HG02870 (cell line): ENCODE measurements around the gene RALGPS1.
"Not testable (repeated sequence)": the region's sequence is repeated elsewhere in the genome, so short reads cannot be mapped to it uniquely, and the experiment has no call there.

Experiments used
- ATAC-seq: cut with Tn5 transposase; IDR thresholded peaks from one replicate; pipeline ENCODE4 v1.9.1; 2021; ENCODE audit warnings: mild to moderate bottlenecking, moderate library complexity; ENCODE audit not compliant: unreplicated experiment

Gene RALGPS1

GRCh38 chr9:127132921-127133647 lies 218.5 kb downstream of the RALGPS1 start:
- no peak for ATAC-seq

DNA sequence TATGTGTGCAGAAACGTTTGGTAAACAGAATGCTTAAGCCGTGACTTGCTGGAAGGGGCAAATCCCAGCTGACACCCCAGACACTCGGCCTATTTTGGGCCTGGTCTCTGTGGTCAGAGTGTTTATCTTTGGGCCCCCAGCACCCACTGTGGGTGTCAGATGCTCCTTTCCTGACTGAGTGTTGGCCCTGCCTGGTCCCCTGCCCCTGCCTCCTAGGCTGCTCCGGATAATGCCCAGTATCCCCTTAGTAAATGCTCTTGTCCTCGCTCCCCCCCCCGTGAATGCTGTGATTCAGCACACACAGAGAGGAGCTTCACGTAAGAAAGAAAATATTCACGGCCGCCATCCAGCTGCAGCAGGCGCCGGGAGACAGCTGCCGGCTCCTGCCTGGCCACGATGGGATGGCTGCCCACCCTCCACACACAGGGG lies 219.2 kb downstream of the RALGPS1 start:
- no peak for ATAC-seq

- ATAC-seq: no peak
Measured at GRCh38 chr9:127135056-127135745, 220.6 kb downstream of the RALGPS1 start.

DNA sequence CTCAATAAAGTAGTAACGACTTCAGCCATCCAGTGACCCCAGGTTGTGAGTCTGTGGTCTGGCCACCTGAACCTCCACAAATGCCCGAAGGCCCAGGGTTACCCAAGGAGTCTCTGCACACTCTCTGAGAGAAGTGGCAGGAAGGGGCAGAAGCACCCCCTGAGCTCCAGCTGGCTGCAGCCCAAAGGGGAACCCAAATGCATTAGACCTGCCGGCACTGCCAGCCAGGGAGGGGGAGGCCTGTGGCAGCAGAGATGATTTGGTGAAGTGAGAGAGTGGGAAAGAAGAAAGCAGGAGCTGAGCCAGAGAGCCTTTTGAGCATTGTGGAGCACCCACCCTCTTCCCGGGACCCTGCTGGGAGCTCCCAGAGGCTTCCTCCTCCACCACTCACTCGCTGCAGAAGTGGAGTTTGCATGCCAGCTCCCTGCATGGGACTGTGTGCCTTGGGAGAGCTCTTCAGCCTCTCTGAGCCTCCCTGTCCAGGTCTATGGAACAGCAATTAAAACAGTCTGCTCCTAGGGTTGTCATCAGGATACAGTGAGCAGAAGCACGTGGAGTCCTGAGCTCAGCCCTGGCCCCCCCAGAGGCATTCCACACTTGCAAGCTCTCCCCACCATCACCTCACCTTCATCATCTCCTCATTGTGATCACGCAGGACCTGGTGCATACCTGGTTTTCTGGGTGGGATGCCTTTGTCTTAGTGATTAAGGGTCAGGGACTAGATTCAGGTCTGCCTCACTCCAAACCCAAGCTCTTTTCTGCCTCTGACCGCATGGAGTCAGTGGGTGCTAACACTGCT lies 221.7 kb downstream of the RALGPS1 start:
- no peak for ATAC-seq

DNA sequence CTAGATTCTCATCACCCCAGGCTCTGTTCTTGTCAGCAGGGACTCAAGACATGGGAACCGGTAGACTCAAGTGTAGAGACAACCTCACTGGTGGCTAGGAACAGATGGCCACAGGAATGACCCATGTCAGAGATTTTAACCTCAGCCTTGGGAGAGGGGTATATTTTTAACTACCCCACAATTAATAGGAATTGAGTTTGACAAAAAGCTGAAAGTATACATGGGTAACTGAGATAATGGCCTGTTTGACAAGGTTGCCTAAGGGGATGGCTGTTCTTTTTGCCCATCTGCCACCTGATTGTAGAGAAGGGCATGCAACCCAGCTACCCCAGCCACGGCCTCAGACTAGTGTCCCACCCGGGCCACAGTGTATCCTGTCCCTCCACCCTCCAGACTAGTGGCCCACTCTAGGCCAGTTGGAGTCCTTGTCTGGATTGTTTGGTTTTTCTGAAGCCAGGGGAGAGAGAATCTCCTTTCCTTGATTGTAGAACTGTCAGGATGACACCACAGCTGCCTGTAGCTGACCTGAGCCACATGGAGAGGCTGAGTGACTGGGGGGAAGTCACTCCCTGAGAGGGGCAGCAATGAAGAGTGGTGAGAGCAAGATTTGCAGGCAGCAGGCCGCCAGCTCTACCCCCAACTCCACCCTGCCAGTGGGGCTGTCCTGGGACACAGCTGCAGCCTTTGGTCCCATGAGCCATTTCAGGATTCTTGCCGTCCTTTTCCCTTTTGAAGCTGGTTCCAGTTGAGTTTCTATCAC lies 222.5 kb downstream of the RALGPS1 start:
- ATAC-seq: no peak

GRCh38 chr9:127137640-127138360 lies 223.2 kb downstream of the RALGPS1 start:
- ATAC-seq: no peak

DNA sequence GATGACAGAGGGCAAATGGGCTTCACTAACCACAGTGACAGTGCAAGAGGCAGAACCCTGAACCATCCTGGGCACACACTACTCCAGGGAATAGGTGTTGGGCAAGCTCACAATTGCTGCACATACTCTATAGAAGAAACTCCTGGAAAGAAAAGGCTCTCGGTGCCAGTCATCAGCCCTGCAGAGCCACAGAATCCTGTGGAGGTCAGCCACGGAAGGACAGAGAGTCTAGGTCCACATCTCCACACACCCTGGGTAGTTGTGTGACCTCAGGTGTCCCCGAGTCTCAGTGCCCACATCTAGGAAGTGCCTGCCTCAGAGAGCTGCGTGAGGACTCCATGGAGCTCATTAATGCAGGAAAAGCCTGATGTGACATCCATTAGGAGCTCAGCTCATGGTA lies 223.9 kb downstream of the RALGPS1 start:
- ATAC-seq: no peak

- no peak for ATAC-seq
Measured at GRCh38 chr9:127139071-127139731, 224.6 kb downstream of the RALGPS1 start.

DNA sequence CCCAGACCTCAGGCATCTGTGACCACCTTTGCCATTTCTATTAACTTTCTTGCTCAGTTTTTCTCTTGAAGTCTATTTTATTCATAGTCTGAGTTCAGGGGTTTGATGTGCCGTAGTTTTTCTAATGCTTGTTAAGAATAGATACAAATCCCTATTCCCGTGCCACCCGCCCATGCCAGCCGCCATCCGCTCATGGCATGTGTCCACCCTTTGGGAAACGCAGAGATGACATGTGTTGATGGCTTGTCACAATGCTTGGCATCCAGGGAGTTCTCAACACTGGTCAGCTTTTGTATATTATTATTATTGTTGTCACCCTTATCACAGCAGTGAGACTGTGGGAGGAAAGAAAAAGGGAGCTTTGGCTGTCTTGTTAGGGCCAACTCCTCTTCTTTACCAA lies 225.2 kb downstream of the RALGPS1 start:
- ATAC-seq: no peak

- no peak for ATAC-seq
Measured at GRCh38 chr9:127140181-127140580, 225.6 kb downstream of the RALGPS1 start.

- no peak for ATAC-seq
Measured at GRCh38 chr9:127140842-127141675, 226.5 kb downstream of the RALGPS1 start.

DNA sequence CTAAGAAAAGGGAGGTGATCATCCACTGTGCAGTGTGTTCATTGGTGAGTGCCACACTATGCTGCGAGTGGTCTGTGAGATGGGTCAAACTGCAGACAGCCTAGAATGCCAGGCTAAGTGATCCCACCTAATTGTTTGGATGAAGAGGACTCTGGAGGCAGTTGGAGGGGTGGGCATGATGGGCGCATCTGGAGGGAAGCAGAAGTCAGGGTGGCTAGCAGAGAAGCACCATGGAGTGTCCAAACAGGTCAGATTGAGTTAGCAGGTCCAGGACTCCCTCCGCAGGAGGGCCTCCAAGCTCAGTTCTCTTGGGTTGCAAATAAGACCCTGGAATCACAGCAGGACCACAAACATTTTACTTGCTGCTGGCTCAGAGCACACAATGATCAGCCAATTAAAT lies 227.7 kb downstream of the RALGPS1 start:
- ATAC-seq: no peak

- ATAC-seq: no peak
Measured at GRCh38 chr9:127142931-127143464, 228.4 kb downstream of the RALGPS1 start.

- no peak for ATAC-seq
Measured at GRCh38 chr9:127143920-127144465, 229.4 kb downstream of the RALGPS1 start.

DNA sequence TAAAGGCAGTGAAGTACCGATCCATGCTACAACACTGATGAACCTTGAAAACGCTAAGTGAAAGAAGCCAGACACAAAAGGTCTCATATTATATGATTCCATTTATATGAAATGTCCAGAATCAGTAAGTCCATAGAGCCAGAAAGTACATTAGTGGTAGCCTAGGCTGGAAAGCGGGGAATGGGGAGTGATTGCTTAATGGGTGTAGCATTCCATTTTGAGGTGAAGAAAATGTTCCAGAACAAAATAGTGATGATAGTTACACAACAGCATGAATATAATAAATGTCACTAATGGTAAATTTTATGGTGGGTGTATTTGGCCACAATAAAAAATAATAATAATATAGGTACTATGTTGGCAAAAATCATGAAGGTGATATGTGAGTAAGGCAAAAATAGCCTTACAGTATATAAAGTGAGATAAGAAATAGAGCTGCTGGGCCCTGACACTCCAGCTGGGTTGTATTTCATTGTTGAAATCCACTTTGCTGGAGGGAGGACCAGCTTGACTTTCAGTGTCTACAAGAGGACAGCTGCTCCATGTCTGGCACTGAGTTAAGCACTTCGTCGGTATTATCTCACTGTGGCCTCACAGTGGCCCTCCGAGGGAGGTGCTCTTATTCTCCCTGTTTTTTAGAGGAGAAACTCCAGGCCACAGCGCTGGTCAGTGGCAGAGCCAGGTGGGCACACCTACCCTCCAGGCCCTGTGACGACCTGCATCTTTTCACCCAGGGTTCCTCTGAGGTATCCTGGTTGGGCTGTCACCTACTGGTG lies 230.3 kb downstream of the RALGPS1 start:
- no peak for ATAC-seq

DNA sequence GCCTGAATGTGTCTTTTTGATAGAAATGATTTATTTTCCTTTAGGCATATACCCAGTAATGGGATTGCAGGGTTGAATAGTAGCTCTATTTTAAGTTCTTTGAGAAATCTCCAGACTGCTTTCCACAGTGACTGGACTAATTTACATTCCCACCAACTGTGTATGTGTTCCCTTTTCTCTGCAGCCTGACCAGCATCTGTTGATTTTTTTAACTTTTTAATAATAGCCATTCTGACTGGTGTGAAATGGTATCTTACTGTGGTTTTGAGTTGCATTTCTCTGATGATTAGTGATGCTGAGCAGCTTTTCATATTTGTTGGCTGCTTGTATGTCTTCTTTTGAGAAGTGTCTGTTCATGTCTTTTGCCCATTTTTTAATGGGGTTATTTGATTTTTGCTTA lies 232.3 kb downstream of the RALGPS1 start:
- ATAC-seq: not testable (repeated sequence)

DNA sequence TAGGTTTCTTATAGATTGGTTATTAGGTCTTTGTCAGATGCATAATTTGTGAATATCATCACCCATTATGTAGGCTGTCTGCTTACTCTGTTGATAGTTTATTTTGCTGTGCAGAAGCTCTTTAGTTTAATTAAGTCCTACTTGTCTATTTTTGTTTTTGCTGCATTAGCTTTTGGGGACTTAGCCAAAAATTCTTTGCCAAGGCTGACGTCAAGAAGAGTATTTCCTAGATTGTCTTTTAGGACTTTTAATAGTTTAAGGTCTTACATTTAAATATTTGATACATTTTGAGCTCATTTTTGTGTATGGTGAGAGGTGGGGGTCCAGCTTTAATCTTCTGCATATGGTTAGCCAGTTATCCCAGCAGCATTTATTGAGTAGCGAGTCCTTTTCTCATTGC lies 232.7 kb downstream of the RALGPS1 start:
- no peak for ATAC-seq

GRCh38 chr9:127148014-127148413 lies 233.4 kb downstream of the RALGPS1 start:
- ATAC-seq: no peak
